GM18499 (cell line): ENCODE data around the gene FAM107A.

ENCODE experiments used
- ATAC-seq: cut with Tn5 transposase; IDR thresholded peaks from one replicate; pipeline ENCODE4 v1.9.1; 2021; ENCODE audit warnings: moderate number of reproducible peaks; ENCODE audit not compliant: insufficient read depth, unreplicated experiment

Gene FAM107A

GRCh38 chr3:58569287-58570001 is 7.7 kb downstream of the FAM107A start:
- no peak for ATAC-seq

GRCh38 chr3:58568572-58569286 is 8.5 kb downstream of the FAM107A start:
- ATAC-seq, result no peak

- no peak for ATAC-seq
Observed at GRCh38 chr3:58567251-58567515, 10.0 kb downstream of the FAM107A start.

GRCh38 chr3:58566398-58567250 is 10.6 kb downstream of the FAM107A start:
- ATAC-seq, result no peak

GRCh38 chr3:58565621-58566397 is 11.4 kb downstream of the FAM107A start:
- no peak for ATAC-seq

- ATAC-seq, result no peak
Observed at GRCh38 chr3:58564456-58565160, 12.6 kb downstream of the FAM107A start.

- no peak for ATAC-seq
Observed at GRCh38 chr3:58564054-58564453, 13.1 kb downstream of the FAM107A start.

- ATAC-seq, result no peak
Observed at GRCh38 chr3:58563386-58564035, 13.7 kb downstream of the FAM107A start.

GRCh38 chr3:58562498-58562897 is 14.7 kb downstream of the FAM107A start:
- no peak for ATAC-seq

- ATAC-seq, result no peak
Observed at GRCh38 chr3:58560771-58561311, 16.4 kb downstream of the FAM107A start.

GRCh38 chr3:58559586-58559985 is 17.6 kb downstream of the FAM107A start:
- no peak for ATAC-seq

GRCh38 chr3:58557491-58557890 is 19.7 kb downstream of the FAM107A start:
- no peak for ATAC-seq

- ATAC-seq, result no peak
Observed at GRCh38 chr3:58556761-58557221, 20.4 kb downstream of the FAM107A start.

GRCh38 chr3:58556001-58556400 is 21.2 kb downstream of the FAM107A start:
- no peak for ATAC-seq

GRCh38 chr3:58555203-58555602 is 22.0 kb downstream of the FAM107A start:
- no peak for ATAC-seq

- no peak for ATAC-seq
Observed at GRCh38 chr3:58553003-58553402, 24.2 kb downstream of the FAM107A start.

- ATAC-seq, result no peak
Observed at GRCh38 chr3:58551636-58552180, 25.5 kb downstream of the FAM107A start.

GRCh38 chr3:58544541-58544940 is 32.6 kb downstream of the FAM107A start:
- no peak for ATAC-seq
